ENCODE results near the gene ASCL5. TPM values are rescaled to one million over a fixed set of nuclear protein-coding genes. Genes with fewer than 3 reads are reported as not detected.
A peak's percentile ranks its signal among the peaks of the same experiment; 100 is the strongest.

ASCL5 gene
- total RNA-seq, 2 donors from 2014 or later: not detected

DNA sequence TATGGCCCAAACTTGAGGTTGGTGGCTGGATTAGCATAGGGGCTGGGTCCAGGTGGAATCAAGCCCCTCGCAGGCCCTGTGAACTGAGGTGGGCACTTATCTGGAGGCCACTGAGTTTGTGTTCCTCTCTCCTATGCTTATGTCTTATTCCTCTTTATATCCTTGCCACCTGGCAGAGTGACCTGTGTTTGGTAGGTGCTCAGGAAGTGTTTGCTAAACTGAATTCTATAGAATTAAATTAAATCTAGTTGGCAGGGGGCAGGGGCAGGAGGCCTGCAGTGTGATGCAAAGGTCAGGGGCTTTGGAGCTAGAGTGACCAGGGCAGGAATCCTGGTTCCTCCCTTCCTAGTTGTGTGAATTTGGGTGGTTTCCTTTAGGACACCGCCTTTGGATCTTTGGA lies 28.4 kb upstream of the ASCL5 start:
- H3K27ac ChIP-seq: no peak overlapping the region
- no peak for DNase-seq (ENCODE audit: low spot score)
- peaks cover 12% of the 10 kb centered on the region for H3K36me3 ChIP-seq
- H3K27me3 ChIP-seq: no peaks in the 10 kb centered on the region
- no peaks in the 10 kb centered on the region for H3K9me3 ChIP-seq
- TF ChIP-seq, protein P1, sequence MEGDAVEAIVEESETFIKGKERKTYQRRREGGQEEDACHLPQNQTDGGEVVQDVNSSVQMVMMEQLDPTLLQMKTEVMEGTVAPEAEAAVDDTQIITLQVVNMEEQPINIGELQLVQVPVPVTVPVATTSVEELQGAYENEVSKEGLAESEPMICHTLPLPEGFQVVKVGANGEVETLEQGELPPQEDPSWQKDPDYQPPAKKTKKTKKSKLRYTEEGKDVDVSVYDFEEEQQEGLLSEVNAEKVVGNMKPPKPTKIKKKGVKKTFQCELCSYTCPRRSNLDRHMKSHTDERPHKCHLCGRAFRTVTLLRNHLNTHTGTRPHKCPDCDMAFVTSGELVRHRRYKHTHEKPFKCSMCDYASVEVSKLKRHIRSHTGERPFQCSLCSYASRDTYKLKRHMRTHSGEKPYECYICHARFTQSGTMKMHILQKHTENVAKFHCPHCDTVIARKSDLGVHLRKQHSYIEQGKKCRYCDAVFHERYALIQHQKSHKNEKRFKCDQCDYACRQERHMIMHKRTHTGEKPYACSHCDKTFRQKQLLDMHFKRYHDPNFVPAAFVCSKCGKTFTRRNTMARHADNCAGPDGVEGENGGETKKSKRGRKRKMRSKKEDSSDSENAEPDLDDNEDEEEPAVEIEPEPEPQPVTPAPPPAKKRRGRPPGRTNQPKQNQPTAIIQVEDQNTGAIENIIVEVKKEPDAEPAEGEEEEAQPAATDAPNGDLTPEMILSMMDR (IDR thresholded peaks at IDR 0.05): no peak
- no peak overlapping the region for H3K4me3 ChIP-seq
- H3K4me1 ChIP-seq: peaks cover 0 to 20% of the 10 kb centered on the region in 2 donors

DNA sequence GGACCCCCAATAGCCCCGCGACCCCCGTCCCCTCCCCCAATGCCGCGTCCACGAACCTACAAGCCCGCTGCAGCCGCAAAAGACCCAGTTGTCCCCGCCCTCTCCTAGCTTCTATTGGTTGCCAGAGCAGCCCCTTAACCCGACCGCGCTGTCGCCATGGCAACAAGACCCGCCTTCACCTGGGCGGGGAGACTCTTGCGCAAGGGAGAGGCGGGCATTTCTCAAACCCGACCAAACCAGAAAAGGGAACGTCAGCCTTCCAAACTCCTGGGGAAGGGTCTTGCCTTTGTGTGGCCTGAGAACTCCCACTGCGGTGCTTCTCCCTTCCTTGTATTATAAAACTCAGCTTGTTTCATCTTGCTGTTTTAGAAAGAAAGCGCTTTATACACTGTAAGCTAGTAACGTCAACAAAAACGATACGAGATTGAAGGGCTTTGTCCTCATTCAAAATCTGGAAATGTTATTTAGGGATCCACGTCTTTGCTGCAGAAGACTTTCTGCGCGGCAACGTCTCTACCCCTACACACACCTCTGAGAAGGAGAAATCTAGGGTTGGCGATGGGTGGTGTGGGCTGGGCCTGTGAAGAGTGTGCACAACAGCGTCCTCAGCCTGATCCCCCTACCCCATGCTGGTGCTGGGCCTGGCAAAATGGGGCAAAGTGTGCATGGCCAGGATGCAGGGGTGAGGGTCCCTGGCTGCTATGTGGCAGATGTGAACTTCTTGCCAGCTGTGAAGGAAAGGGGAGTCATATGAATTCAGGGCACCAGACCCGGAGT lies 27.6 kb upstream of the ASCL5 start, which contains the start of gene TMEM9:
Gene TMEM9 (minus strand): TSS at position 86 of the 777 bp plus-strand sequence. CDS start 551 bp downstream, outside the sequence.
- Histone ChIP-seq H3K4me3 (peak within 1 kb of the TSS; percentile 82 to 94), H3K27me3 (no peaks in the 10 kb centered on the region), H3K27ac (peak within 1 kb of the TSS; percentile 77 to 78), H3K4me1 (peaks cover 0 to 20% of the 10 kb centered on the region in 2 donors), H3K9me3 (no peaks in the 10 kb centered on the region), H3K36me3 (peaks cover 19% of the 10 kb centered on the region)
- DNase-seq (ENCODE audit: low spot score): peak; percentile 99
- TF ChIP-seq, protein P1 (IDR thresholded peaks at IDR 0.05): no peak

DNA sequence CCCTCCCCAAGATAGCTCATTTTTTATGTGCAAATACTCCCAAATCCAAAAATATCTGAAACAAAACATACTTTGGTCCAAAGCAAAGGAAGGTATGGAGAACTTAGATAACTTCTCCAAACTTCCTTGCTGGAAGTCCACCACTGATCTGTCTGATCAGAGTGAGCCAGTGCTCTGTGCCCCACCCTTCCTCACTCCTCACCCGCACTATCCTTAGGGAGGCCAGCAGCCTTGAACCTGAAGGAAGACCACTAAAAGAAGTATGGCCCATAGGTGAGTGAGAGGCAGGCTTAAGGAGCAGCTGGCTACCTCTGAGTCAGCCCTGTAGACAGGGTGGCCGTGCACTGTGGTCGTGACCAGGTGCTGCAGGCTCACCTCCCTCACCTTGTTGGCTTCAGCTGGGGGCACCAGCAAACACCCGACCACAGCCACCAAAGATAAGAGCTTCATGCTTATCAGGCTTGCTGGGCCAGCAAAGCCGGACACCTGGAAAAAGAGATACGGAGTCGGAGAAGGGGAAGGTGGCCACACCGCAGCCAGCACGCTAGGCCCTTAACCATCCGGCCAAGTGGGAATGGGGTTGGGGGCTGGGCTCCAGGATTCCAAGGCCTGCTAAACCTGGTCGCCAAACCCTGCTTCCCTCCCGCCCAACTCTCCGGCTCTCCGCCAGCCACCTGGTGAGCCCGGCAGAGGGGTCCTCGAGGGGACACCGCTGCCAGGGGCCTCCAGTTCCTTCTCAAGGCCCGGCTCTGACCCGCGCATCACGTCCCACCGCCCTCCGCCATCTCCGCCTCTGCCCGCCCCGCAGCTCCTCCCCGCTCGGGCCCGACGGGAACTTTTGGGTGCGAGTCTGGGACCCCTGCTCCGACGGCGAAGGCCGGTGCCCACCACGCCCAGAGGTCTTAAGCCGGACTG lies 26.7 kb upstream of the ASCL5 start:
- TF ChIP-seq, protein P1 (IDR thresholded peaks at IDR 0.05): no peak
- Histone ChIP-seq H3K4me3 (peak overlapping the region; percentile 82 to 94), H3K4me1 (peaks cover 0 to 20% of the 10 kb centered on the region in 2 donors), H3K9me3 (no peaks in the 10 kb centered on the region), H3K27ac (peak overlapping the region; percentile 77 to 78), H3K27me3 (no peaks in the 10 kb centered on the region), H3K36me3 (peaks cover 25% of the 10 kb centered on the region)
- DNase-seq (ENCODE audit: low spot score): no peak

DNA sequence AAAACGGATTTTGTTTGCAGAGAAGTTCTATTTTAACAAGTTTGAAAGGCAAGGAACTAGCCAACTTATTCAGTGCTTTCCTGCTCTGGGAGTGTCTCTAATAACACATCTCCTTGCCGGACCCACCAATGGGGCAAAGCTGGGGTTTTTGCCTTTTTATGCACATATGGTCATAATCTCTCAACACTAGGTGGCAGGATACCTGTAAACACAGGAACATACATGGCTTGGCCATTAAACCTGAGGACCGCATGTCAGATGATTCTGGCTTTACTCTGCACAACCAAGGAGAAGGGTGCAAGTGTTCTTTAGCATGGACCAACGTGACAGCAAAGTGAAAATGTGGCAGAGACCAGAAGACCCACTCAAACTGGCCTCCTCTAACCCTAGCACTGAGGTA lies 22.4 kb upstream of the ASCL5 start:
- H3K36me3 ChIP-seq: peaks cover 47% of the 10 kb centered on the region
- H3K4me1 ChIP-seq: peaks cover 0 to 11% of the 10 kb centered on the region in 2 donors
- no peak for DNase-seq (ENCODE audit: low spot score)
- H3K4me3 ChIP-seq: no peak overlapping the region
- no peaks in the 10 kb centered on the region for H3K27me3 ChIP-seq
- H3K9me3 ChIP-seq: no peaks in the 10 kb centered on the region
- TF ChIP-seq, protein P1 (IDR thresholded peaks at IDR 0.05): peak in 1 of 2 donors; percentile 48
- H3K27ac ChIP-seq: no peak overlapping the region

DNA sequence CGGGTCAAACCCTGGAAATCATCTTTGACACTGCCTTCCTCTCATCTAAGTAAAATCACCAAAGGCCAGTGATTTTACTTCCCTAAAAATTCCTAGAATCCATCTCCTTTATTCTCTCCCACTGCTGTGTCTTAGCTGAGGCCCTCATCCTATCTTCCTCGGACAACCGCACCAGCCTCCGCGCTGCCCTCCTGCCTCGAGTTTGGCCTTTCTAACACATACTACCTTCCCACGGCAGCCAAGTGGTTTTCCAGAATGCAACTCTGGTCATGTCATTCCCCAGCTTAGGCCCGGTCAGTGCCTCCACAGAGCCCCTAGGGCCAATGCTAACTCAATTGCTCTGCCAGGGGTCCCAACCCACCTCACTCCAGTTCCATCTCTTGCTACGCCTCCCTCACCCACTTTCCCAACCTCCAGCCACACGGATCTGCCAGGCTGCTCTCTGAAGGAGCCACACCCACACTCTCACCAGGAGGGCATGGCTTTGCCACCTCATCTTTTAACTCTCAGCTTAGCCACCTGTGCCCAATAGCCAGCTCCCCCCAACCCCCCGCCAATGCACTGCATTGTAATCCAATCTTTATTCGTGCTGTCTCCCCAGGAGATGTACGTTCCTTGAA lies 20.5 kb upstream of the ASCL5 start:
- Histone ChIP-seq H3K9me3 (no peaks in the 10 kb centered on the region), H3K4me1 (peaks cover 0 to 2% of the 10 kb centered on the region in 2 donors), H3K27me3 (no peaks in the 10 kb centered on the region), H3K36me3 (peaks cover 60% of the 10 kb centered on the region), H3K4me3 (no peak overlapping the region), H3K27ac (no peak overlapping the region)
- TF ChIP-seq, protein P1 (IDR thresholded peaks at IDR 0.05): no peak
- DNase-seq (ENCODE audit: low spot score): no peak

All from right atrium auricular region (tissue), 2 donors.